Measurements from ENCODE around the gene NRP2.

GRCh38 chr2:205776139-205776538, 93.8 kb downstream of the NRP2 start:
- TF ChIP-seq CTCF (IDR thresholded peaks at IDR 0.05) (peak in 2 of 3 donors; percentile 44 to 54), POLR2A (IDR thresholded peaks at IDR 0.05) (no peak), POLR2AphosphoS5 (IDR thresholded peaks at IDR 0.05) (no peak)
